AG09319 (cell line): ENCODE measurements around the gene SMAD4.

Source experiments
- DNase-seq: peaks from one replicate; pipeline ENCODE4 v3.0.0-alpha.2; 2010; ENCODE audit warnings: low read depth; ENCODE audit errors: extremely low read depth
- CTCF ChIP-seq: IDR thresholded peaks from 2 replicates; pipeline ENCODE4 v1.5.1; 2011; ENCODE audit warnings: low read depth, mild to moderate bottlenecking, inconsistent platforms, low read length, moderate library complexity

The SMAD4 gene

GRCh38 chr18:51038110-51038509, 8.1 kb downstream of the SMAD4 start:
- no peak for DNase-seq
- no peak for TF ChIP-seq CTCF

GRCh38 chr18:51039138-51040112, 9.4 kb downstream of the SMAD4 start:
- DNase-seq, result no peak
- TF ChIP-seq CTCF, result no peak

GRCh38 chr18:51041677-51042352, 11.8 kb downstream of the SMAD4 start:
- no peak for TF ChIP-seq CTCF
- no peak for DNase-seq

- no peak for DNase-seq
- no peak for TF ChIP-seq CTCF
Observed at GRCh38 chr18:51044928-51045585, 15.0 kb downstream of the SMAD4 start.

- no peak for DNase-seq
- no peak for TF ChIP-seq CTCF
Observed at GRCh38 chr18:51048190-51048589, 18.2 kb downstream of the SMAD4 start.

GRCh38 chr18:51049137-51049536, 19.1 kb downstream of the SMAD4 start:
- no peak for TF ChIP-seq CTCF
- no peak for DNase-seq
